Fibroblast of skin of left biceps (primary cell): Measurements from ENCODE around the gene MVB12B.

ENCODE experiments used
- DNase-seq, 2 experiments: peaks; one replicate each; pipeline ENCODE4 v3.0.0-alpha.2; 2013; ENCODE audit warnings: low read depth in 2 of 2

The MVB12B gene

GRCh38 chr9:126330536-126330935 is 3.9 kb downstream of the MVB12B start:
- no peak for DNase-seq

- DNase-seq = no peak
Observed at GRCh38 chr9:126331964-126332748, 5.5 kb downstream of the MVB12B start.

GRCh38 chr9:126334721-126335621 is 8.3 kb downstream of the MVB12B start:
- DNase-seq = no peak

- DNase-seq = no peak
Observed at GRCh38 chr9:126335837-126336735, 9.5 kb downstream of the MVB12B start.

GRCh38 chr9:126336736-126337325 is 10.2 kb downstream of the MVB12B start:
- no peak for DNase-seq

- DNase-seq = no peak
Observed at GRCh38 chr9:126337729-126338372, 11.2 kb downstream of the MVB12B start.

GRCh38 chr9:126338945-126339344 is 12.3 kb downstream of the MVB12B start:
- no peak for DNase-seq

GRCh38 chr9:126341426-126341825 is 14.8 kb downstream of the MVB12B start:
- DNase-seq = no peak

- no peak for DNase-seq
Observed at GRCh38 chr9:126341902-126342301, 15.3 kb downstream of the MVB12B start.

- DNase-seq = no peak
Observed at GRCh38 chr9:126342621-126343031, 16.0 kb downstream of the MVB12B start.

- no peak for DNase-seq
Observed at GRCh38 chr9:126343271-126343700, 16.7 kb downstream of the MVB12B start.

GRCh38 chr9:126346031-126346430 is 19.4 kb downstream of the MVB12B start:
- no peak for DNase-seq

- no peak for DNase-seq
Observed at GRCh38 chr9:126347093-126347492, 20.5 kb downstream of the MVB12B start.

GRCh38 chr9:126347911-126348760 is 21.5 kb downstream of the MVB12B start:
- DNase-seq = no peak

- no peak for DNase-seq
Observed at GRCh38 chr9:126348911-126349550, 22.4 kb downstream of the MVB12B start.

- no peak for DNase-seq
Observed at GRCh38 chr9:126354887-126355770, 28.5 kb downstream of the MVB12B start.

- no peak for DNase-seq
Observed at GRCh38 chr9:126357074-126357473, 30.4 kb downstream of the MVB12B start.

GRCh38 chr9:126360073-126360472 is 33.4 kb downstream of the MVB12B start:
- no peak for DNase-seq
